Peyer's patch (tissue), 4 donors: ENCODE data around the gene PBX1.

Source experiments
- CTCF ChIP-seq, 6 experiments: fragments of 450-650 bp in 4 of 6; fragments of 200-600 bp in 2 of 6; sonication (generic) in 1 of 6; IDR thresholded peaks; one replicate each; pipeline ENCODE4 v1.5.1; 2017 to 2019; ENCODE audit warnings: antibody characterized with exemption in 6 of 6, mild to moderate bottlenecking in 3 of 6, moderate library complexity in 1 of 6
- POLR2A ChIP-seq, 2 donors: fragments of 450-650 bp; IDR thresholded peaks; one replicate each; pipeline ENCODE4 v1.5.1; 2017; ENCODE audit warnings: antibody characterized with exemption in 2 of 2, mild to moderate bottlenecking in 2 of 2, moderate library complexity in 2 of 2

GRCh38 chr1:164699815-164700491 lies 141.0 kb downstream of the PBX1 start:
- TF ChIP-seq CTCF (IDR thresholded peaks at IDR 0.05) (no peak), POLR2A (IDR thresholded peaks at IDR 0.05) (no peak)
